Lower lobe of right lung (tissue), 2 donors: ENCODE results near the gene VWA3B. TPM values are rescaled to one million over a fixed set of nuclear protein-coding genes. Genes with fewer than 3 reads are reported as not detected.

Source experiments
- ATAC-seq, 2 donors: fragments of 200-7000 bp; cut with Tn5 transposase; one replicate each; pipeline ENCODE4 v1.9.1; 2020 to 2022; ENCODE audit warnings: mild to moderate bottlenecking in 2 of 2, moderate library complexity in 2 of 2
- DNase-seq: peaks from one replicate; pipeline ENCODE4 v3.0.0-alpha.2; 2020
- H3K27ac ChIP-seq: fragments of 200-600 bp; one replicate; pipeline ENCODE4 v1.8.0; 2022
- H3K27me3 ChIP-seq: fragments of 200-600 bp; one replicate; pipeline ENCODE4 v1.8.0; 2022; ENCODE audit warnings: low read depth
- H3K36me3 ChIP-seq: fragments of 200-600 bp; one replicate; pipeline ENCODE4 v1.8.0; 2022; ENCODE audit warnings: mild to moderate bottlenecking
- H3K4me1 ChIP-seq: fragments of 200-600 bp; one replicate; pipeline ENCODE4 v1.8.0; 2022
- H3K4me3 ChIP-seq: fragments of 200-600 bp; one replicate; pipeline ENCODE4 v1.8.0; 2022; ENCODE audit warnings: mild to moderate bottlenecking
- H3K9me3 ChIP-seq: fragments of 200-600 bp; one replicate; pipeline ENCODE4 v1.8.0; 2022
- CTCF ChIP-seq: fragments of 200-600 bp; IDR thresholded peaks from one replicate; pipeline ENCODE4 v1.8.0; 2022; ENCODE audit warnings: antibody characterized with exemption, mild to moderate bottlenecking
- intact Hi-C: fragments of 100-400 bp; cut with DNase I; formaldehyde crosslinking; loops from one replicate; pipeline ENCODE4 v1.11.0; 2022
- total RNA-seq: library from RNA; stranded (reverse); fragmentation: NEBNext Ultra II Directional; extraction: Animal tissue kit (Norgen Biotek cat#: 25700); gene quantifications from one replicate; pipeline ENCODE4 v1.2.1, GENCODE V29; 2021
- donor health status: DM: no; HTN: yes; CAD: no; lungs with severe emphysema.

Gene VWA3B
- total RNA-seq, 1 donor from 2014 or later: 7.9 TPM

- ATAC-seq (no peak), DNase-seq (no peak)
- Histone ChIP-seq H3K4me1 (no peaks in the 10 kb centered on the region), H3K9me3 (no peaks in the 10 kb centered on the region), H3K27me3 (peaks cover 20% of the 10 kb centered on the region), H3K4me3 (no peak overlapping the region), H3K27ac (no peak overlapping the region), H3K36me3 (no peaks in the 10 kb centered on the region)
- intact Hi-C loops: no loop called here
- TF ChIP-seq CTCF: no peak
Observed at GRCh38 chr2:98177986-98178385, 91.0 kb downstream of the VWA3B start.

- Histone ChIP-seq H3K36me3 (no peaks in the 10 kb centered on the region), H3K4me3 (no peak overlapping the region), H3K9me3 (no peaks in the 10 kb centered on the region), H3K27ac (no peak overlapping the region), H3K27me3 (peaks cover 20% of the 10 kb centered on the region), H3K4me1 (no peaks in the 10 kb centered on the region)
- DNase-seq: no peak
- intact Hi-C loops: no loop called here
- no peak for TF ChIP-seq CTCF
- no peak for ATAC-seq
Observed at GRCh38 chr2:98180456-98180855, 93.5 kb downstream of the VWA3B start.

DNA sequence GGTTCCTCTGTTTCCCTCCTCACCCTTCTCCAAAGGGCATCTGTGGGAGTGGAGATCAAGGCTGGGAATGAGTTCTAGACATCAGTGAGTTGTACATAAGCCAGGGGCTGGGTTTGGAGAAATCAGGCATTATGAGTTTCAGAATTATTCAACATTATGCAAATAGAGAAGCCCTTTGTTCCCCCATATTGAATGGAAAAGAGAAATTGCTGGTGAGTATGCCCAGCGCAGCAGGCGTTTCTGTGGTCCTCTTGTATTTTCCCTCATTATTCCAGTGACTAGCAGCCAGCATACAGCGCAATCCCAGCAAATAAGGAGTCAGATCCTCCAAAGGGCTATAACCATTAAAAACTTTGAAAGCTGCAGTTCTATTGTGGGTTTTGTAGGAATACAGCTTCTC lies 94.4 kb downstream of the VWA3B start:
- DNase-seq: no peak
- Histone ChIP-seq H3K36me3 (no peaks in the 10 kb centered on the region), H3K4me1 (no peaks in the 10 kb centered on the region), H3K27me3 (peaks cover 20% of the 10 kb centered on the region), H3K4me3 (no peak overlapping the region), H3K27ac (no peak overlapping the region), H3K9me3 (no peaks in the 10 kb centered on the region)
- ATAC-seq: no peak
- TF ChIP-seq CTCF: no peak
- intact Hi-C loops: no loop called here

- no peaks in the 10 kb centered on the region for H3K36me3 ChIP-seq
- intact Hi-C loops: no loop called here
Observed at GRCh38 chr2:98185801-98186200, 98.8 kb downstream of the VWA3B start.

DNA sequence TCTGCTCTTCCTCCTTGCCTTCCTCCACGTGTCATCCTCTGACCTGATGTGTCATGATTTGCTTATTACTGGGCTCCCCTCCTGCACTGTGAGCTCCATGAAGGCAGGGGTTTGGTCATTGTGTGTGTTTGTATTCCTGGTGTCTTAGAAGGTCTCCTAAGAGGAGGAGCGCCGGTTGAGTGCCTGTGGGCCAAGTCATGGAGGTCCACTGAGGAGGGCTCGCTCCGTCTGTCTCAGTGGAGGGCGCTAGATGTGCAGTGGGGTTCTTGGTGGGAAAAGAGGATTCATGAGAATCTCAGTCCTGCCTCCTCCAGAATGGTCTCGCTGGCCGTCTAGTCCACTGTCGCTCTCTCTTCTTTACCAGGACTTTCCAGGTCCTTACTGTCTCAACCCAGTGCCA lies 100.2 kb downstream of the VWA3B start:
- no peaks in the 10 kb centered on the region for H3K36me3 ChIP-seq
- no peak overlapping the region for H3K4me3 ChIP-seq
- DNase-seq (no peak), ATAC-seq (no peak)
- intact Hi-C loops: no loop called here
- no peaks in the 10 kb centered on the region for H3K27me3 ChIP-seq
- no peak for TF ChIP-seq CTCF
- H3K4me1 ChIP-seq: no peaks in the 10 kb centered on the region
- H3K27ac ChIP-seq: no peak overlapping the region
- H3K9me3 ChIP-seq: no peaks in the 10 kb centered on the region

More at GRCh38 chr2:98185801-98186200, 98.8 kb downstream of the VWA3B start:
- no peak for DNase-seq
- no peak for ATAC-seq
- no peak for TF ChIP-seq CTCF
- H3K27me3 ChIP-seq: peaks cover 6% of the 10 kb centered on the region
- no peak overlapping the region for H3K27ac ChIP-seq
- no peaks in the 10 kb centered on the region for H3K9me3 ChIP-seq
- H3K4me1 ChIP-seq: no peaks in the 10 kb centered on the region
- H3K4me3 ChIP-seq: no peak overlapping the region
